ENCODE data around the gene MPEG1.

MPEG1 gene

DNA sequence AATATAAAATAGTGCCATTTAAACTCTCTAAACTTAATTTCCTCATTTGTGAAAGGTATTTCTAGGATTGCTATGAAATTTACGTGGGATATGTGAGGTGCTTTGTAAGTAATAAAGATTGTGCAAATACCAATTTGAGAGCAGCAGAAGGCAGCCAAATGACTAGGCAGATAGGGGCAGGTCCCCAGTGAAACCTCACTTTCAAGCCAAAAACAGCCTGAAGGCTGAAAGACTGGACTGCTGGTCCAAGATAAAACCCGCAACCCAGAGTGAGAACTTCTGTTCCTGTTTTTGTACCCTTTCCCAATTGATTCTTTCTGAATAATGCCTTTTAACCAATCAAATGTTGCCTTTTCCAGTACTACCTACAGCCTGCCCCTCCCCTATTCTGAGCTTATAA, 33.6 kb downstream of the MPEG1 start:
- DNase-seq (ENCODE audit: low read depth): no peak
- H3K4me3 ChIP-seq (ENCODE audit: low read depth, low read length): no peak overlapping the region
- TF ChIP-seq, protein P1, sequence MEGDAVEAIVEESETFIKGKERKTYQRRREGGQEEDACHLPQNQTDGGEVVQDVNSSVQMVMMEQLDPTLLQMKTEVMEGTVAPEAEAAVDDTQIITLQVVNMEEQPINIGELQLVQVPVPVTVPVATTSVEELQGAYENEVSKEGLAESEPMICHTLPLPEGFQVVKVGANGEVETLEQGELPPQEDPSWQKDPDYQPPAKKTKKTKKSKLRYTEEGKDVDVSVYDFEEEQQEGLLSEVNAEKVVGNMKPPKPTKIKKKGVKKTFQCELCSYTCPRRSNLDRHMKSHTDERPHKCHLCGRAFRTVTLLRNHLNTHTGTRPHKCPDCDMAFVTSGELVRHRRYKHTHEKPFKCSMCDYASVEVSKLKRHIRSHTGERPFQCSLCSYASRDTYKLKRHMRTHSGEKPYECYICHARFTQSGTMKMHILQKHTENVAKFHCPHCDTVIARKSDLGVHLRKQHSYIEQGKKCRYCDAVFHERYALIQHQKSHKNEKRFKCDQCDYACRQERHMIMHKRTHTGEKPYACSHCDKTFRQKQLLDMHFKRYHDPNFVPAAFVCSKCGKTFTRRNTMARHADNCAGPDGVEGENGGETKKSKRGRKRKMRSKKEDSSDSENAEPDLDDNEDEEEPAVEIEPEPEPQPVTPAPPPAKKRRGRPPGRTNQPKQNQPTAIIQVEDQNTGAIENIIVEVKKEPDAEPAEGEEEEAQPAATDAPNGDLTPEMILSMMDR (conservative IDR thresholded peaks at IDR 0.05; ENCODE audit: low read depth, low read length): no peak

- DNase-seq (ENCODE audit: low read depth): no peak
- TF ChIP-seq, protein P1 (conservative IDR thresholded peaks at IDR 0.05; ENCODE audit: low read depth, low read length): no peak
- H3K4me3 ChIP-seq (ENCODE audit: low read depth, low read length): no peak overlapping the region
These were observed 34.3 kb downstream of the MPEG1 start for GRCh38 chr11:59178402-59178801.

DNA sequence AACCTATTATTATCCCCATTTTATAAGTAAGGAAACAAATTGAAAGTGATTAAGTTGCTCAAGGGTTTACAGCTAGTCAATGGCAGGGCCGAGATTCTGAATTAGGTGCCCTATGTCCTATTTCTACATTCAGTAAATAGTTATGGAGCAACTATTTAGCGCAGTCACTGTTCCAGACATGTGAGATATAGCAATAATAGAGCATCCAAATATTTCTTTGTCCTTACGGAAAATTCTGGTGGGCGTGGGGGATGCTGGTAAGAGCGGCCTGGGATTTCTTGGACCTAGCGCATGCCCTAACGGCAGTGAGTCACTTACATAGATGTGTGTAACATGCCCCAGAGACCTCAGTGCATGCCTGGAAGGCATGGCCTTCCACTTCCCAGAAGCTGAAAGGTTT, 36.4 kb downstream of the MPEG1 start:
- TF ChIP-seq, protein P1 (conservative IDR thresholded peaks at IDR 0.05; ENCODE audit: low read depth, low read length): no peak
- DNase-seq (ENCODE audit: low read depth): no peak
- H3K4me3 ChIP-seq (ENCODE audit: low read depth, low read length): no peak overlapping the region

DNA sequence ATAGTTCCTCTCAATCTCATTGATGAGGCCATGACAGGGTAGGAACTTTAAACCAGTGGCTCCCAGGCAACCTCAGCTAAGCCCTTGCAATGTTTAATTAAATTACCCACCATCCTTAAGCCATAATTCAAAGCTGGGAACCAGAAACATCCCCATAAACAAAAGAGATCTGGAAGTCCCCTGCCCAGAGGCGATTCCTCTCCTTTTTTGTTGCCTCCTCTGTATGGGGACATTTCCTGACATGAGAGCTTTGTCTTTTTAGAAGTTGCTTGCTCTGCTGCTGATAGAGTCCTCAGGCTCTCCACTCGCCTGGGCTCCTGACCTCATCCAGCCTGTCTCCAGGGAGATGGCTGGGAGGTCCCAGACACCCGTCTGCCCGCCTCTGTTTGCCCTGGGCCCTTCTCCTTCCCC, 37.6 kb downstream of the MPEG1 start:
- no peak overlapping the region for H3K4me3 ChIP-seq (ENCODE audit: low read depth, low read length)
- TF ChIP-seq, protein P1 (conservative IDR thresholded peaks at IDR 0.05; ENCODE audit: low read depth, low read length): no peak
- DNase-seq (ENCODE audit: low read depth): no peak

GRCh38 chr11:59174664-59175033, 38.1 kb downstream of the MPEG1 start:
- H3K4me3 ChIP-seq (ENCODE audit: low read depth, low read length): no peak overlapping the region
- no peak for DNase-seq (ENCODE audit: low read depth)
- TF ChIP-seq, protein P1 (conservative IDR thresholded peaks at IDR 0.05; ENCODE audit: low read depth, low read length): no peak

- TF ChIP-seq, protein P1 (conservative IDR thresholded peaks at IDR 0.05; ENCODE audit: low read depth, low read length): no peak
- no peak overlapping the region for H3K4me3 ChIP-seq (ENCODE audit: low read depth, low read length)
- no peak for DNase-seq (ENCODE audit: low read depth)
These were observed 38.6 kb downstream of the MPEG1 start for GRCh38 chr11:59173964-59174663.
